H1 (cell line): Measurements from ENCODE around the gene BLTP2. TPM values are rescaled to one million over a fixed set of nuclear protein-coding genes. Genes with fewer than 3 reads are reported as not detected.
A peak's percentile ranks its signal among the peaks of the same experiment; 100 is the strongest.

Experiments
- CTCF ChIA-PET: fragments of 300-600 bp; sonication (Branson Sonifier 250); formaldehyde crosslinking; loops from one replicate; lab custom pipeline; 2021; ENCODE audit not compliant: partially characterized antibody; lab: Charles Lee
- POLR2A ChIA-PET: fragments of 300-600 bp; sonication (Branson Sonifier 250); formaldehyde crosslinking; loops from one replicate; lab custom pipeline; 2021; ENCODE audit warnings: inconsistent platforms; ENCODE audit not compliant: partially characterized antibody; lab: Charles Lee
- DNase-seq, 2 experiments: peaks; one replicate each; pipeline versions ENCODE4 v3.0.0 to v3.0.0-alpha.2; 2010 to 2022; ENCODE audit warnings: low spot score in 2 of 2, low read depth in 1 of 2, mixed read lengths in 1 of 2
- FAIRE-seq: peaks from 2 replicates; lab custom pipeline; 2011; peaks lifted over from hg19 to GRCh38; lab: Jason Lieb, UNC
- H2AFZ ChIP-seq: 2 replicates; pipeline ENCODE4 v1.8.1; 2012; ENCODE audit warnings: low read length, inconsistent platforms
- H2AK5ac ChIP-seq: 2 replicates; pipeline ENCODE4 v1.6.1; 2013; ENCODE audit warnings: low read depth, low read length
- H2BK120ac ChIP-seq: replicated peaks from 2 replicates; pipeline ENCODE3; 2013; ENCODE audit warnings: low read depth, low read length, inconsistent platforms
- H2BK12ac ChIP-seq: 2 replicates; pipeline ENCODE4 v1.6.1; 2013; ENCODE audit warnings: low read depth, low read length
- H2BK15ac ChIP-seq: 2 replicates; pipeline ENCODE4 v1.6.1; 2013; ENCODE audit warnings: low read length
- H2BK20ac ChIP-seq: 2 replicates; pipeline ENCODE4 v1.6.1; 2013; ENCODE audit warnings: low read length
- H2BK5ac ChIP-seq: 2 replicates; pipeline ENCODE4 v1.6.1; 2013; ENCODE audit warnings: low read depth, low read length
- H3K14ac ChIP-seq: 2 replicates; pipeline ENCODE4 v1.6.1; 2013; ENCODE audit warnings: inconsistent platforms; ENCODE audit not compliant: insufficient read length
- H3K18ac ChIP-seq: 2 replicates; pipeline ENCODE4 v1.6.1; 2013; ENCODE audit warnings: low read length; ENCODE audit errors: extremely low read depth
- H3K23ac ChIP-seq: 2 replicates; pipeline ENCODE4 v1.6.1; 2013; ENCODE audit warnings: inconsistent platforms; ENCODE audit not compliant: insufficient read length
- H3K23me2 ChIP-seq: 2 replicates; pipeline ENCODE4 v1.6.1; 2013; ENCODE audit warnings: low read depth, low read length
- H3K27ac ChIP-seq: 2 replicates; pipeline ENCODE4 v1.6.1; 2011; ENCODE audit warnings: low read depth, low read length, inconsistent platforms
- H3K27me3 ChIP-seq, 4 experiments: replicated peaks in 1 of 4; 1 replicate in 1 of 4; 2 replicates in 3 of 4; pipeline versions ENCODE4 v1.6.1 to v1.8.1; 2011 to 2013; ENCODE audit warnings: low read length in 3 of 4, mild to moderate bottlenecking in 3 of 4, inconsistent platforms in 2 of 4, mixed read lengths in 2 of 4, moderate library complexity in 1 of 4; ENCODE audit not compliant: control insufficient read depth in 3 of 4, insufficient read depth in 3 of 4; ENCODE audit errors: extremely low read depth in 1 of 4
- H3K36me3 ChIP-seq, 4 experiments: 2 replicates each; pipeline versions ENCODE4 v1.6.1 to v1.8.1; 2011 to 2013; ENCODE audit warnings: mild to moderate bottlenecking in 4 of 4, low read length in 3 of 4, moderate library complexity in 2 of 4, control low read depth in 1 of 4, inconsistent platforms in 1 of 4; ENCODE audit not compliant: insufficient read depth in 4 of 4, control insufficient read depth in 2 of 4
- H3K4ac ChIP-seq: replicated peaks from 2 replicates; pipeline ENCODE3; 2013; ENCODE audit warnings: low read length, low read depth, mixed read lengths, inconsistent platforms; ENCODE audit not compliant: insufficient read length
- H3K4me1 ChIP-seq, 4 experiments: replicated peaks in 1 of 4; 1 replicate in 1 of 4; 2 replicates in 3 of 4; pipeline versions ENCODE4 v1.6.1 to v1.8.1; 2011 to 2013; ENCODE audit warnings: low read length in 3 of 4, inconsistent platforms in 2 of 4, mixed read lengths in 1 of 4; ENCODE audit not compliant: insufficient read depth in 4 of 4, control insufficient read depth in 3 of 4
- H3K4me2 ChIP-seq, 2 experiments: 2 replicates each; pipeline versions ENCODE4 v1.6.1 to v1.8.1; 2011 to 2013; ENCODE audit warnings: low read depth in 2 of 2, low read length in 2 of 2, control low read depth in 1 of 2, inconsistent platforms in 1 of 2, mild to moderate bottlenecking in 1 of 2; ENCODE audit not compliant: insufficient read depth in 1 of 2
- H3K4me3 ChIP-seq, 4 experiments: fragments of 200-600, 300-600 bp in 1 of 4; sonication (generic), shearing (Covaris generic), sonication (Bioruptor Twin) in 1 of 4; 2 replicates each; pipeline versions ENCODE4 v1.5.1 to v1.8.1; 2011 to 2016; ENCODE audit warnings: low read length in 4 of 4, low read depth in 3 of 4, control low read depth in 2 of 4, inconsistent platforms in 2 of 4, mild to moderate bottlenecking in 2 of 4, mixed read lengths in 1 of 4, moderate library complexity in 1 of 4; ENCODE audit not compliant: insufficient read depth in 2 of 4; ENCODE audit errors: extremely low read depth in 1 of 4
- H3K56ac ChIP-seq: replicated peaks from 2 replicates; pipeline ENCODE3; 2013; ENCODE audit warnings: low read depth, mild to moderate bottlenecking, mixed read lengths, low read length, inconsistent platforms; ENCODE audit not compliant: insufficient read length
- H3K79me1 ChIP-seq: 2 replicates; pipeline ENCODE4 v1.6.1; 2013; ENCODE audit warnings: low read depth, low read length, control low read depth
- H3K79me2 ChIP-seq, 2 experiments: 2 replicates each; pipeline versions ENCODE4 v1.6.1 to v1.8.1; 2012 to 2013; ENCODE audit warnings: low read length in 2 of 2, mild to moderate bottlenecking in 2 of 2, inconsistent platforms in 1 of 2; ENCODE audit not compliant: insufficient read depth in 2 of 2, control insufficient read depth in 1 of 2
- H3K9ac ChIP-seq, 4 experiments: replicated peaks in 1 of 4; 1 replicate in 1 of 4; 2 replicates in 3 of 4; pipeline versions ENCODE4 v1.6.1 to v1.8.1; 2011 to 2013; ENCODE audit warnings: low read depth in 3 of 4, low read length in 3 of 4, control low read depth in 2 of 4, mild to moderate bottlenecking in 2 of 4, moderate library complexity in 2 of 4, inconsistent platforms in 1 of 4; ENCODE audit errors: extremely low read depth in 1 of 4
- H3K9me3 ChIP-seq, 2 experiments: 2 replicates each; pipeline versions ENCODE4 v1.6.1 to v1.8.1; 2012 to 2013; ENCODE audit warnings: mild to moderate bottlenecking in 2 of 2, moderate library complexity in 2 of 2, control low read depth in 1 of 2, inconsistent platforms in 1 of 2, low read depth in 1 of 2, low read length in 1 of 2, mixed read lengths in 1 of 2; ENCODE audit not compliant: insufficient read depth in 2 of 2
- H4K20me1 ChIP-seq, 2 experiments: replicated peaks in 1 of 2; 2 replicates each; pipeline versions ENCODE3 to v1.8.1; 2011 to 2013; ENCODE audit warnings: inconsistent platforms in 2 of 2, low read length in 2 of 2, mild to moderate bottlenecking in 1 of 2; ENCODE audit not compliant: insufficient read depth in 2 of 2, control insufficient read depth in 1 of 2
- H4K5ac ChIP-seq: 2 replicates; pipeline ENCODE4 v1.6.1; 2013; ENCODE audit warnings: low read length, low read depth, mixed read lengths, inconsistent platforms; ENCODE audit not compliant: insufficient read length
- H4K8ac ChIP-seq: 2 replicates; pipeline ENCODE4 v1.8.0; 2013; ENCODE audit warnings: mild to moderate bottlenecking, moderate library complexity, low read length, inconsistent platforms; ENCODE audit not compliant: insufficient read depth; ENCODE audit errors: extremely low read depth
- H4K91ac ChIP-seq: replicated peaks from 2 replicates; pipeline ENCODE3; 2013; ENCODE audit warnings: low read length, mixed read lengths, inconsistent platforms; ENCODE audit not compliant: insufficient read length
- POLR2A ChIP-seq, 2 experiments: IDR thresholded peaks; 1 replicate in 1 of 2; 2 replicates in 1 of 2; pipeline ENCODE4 v1.6.1; 2011; ENCODE audit warnings: low read depth in 2 of 2, low read length in 2 of 2, mild to moderate bottlenecking in 2 of 2; ENCODE audit errors: control extremely low read depth in 1 of 2
- RFX5 ChIP-seq: IDR thresholded peaks from 2 replicates; pipeline ENCODE4 v1.6.1; 2011; ENCODE audit warnings: low read depth, low read length, improper control_type of control experiment, borderline replicate concordance
- WGBS, 2 experiments: shearing (Covaris generic) in 1 of 2; methylation state at CpG; one replicate each; pipeline versions ENCODE4 v1.1.6 to v1.1.7; 2013 to 2015; ENCODE audit warnings: low lambda C conversion rate in 2 of 2, mixed read lengths in 2 of 2, inconsistent platforms in 1 of 2, low coverage in 1 of 2, missing lambda C conversion rate in 1 of 2; ENCODE audit not compliant: insufficient replicate concordance in 2 of 2, insufficient coverage in 1 of 2, insufficient read length in 1 of 2; ENCODE audit errors: extremely low coverage in 1 of 2, missing lambda C conversion rate in 1 of 2; 5-methylcytosine and 5-hydroxymethylcytosine counted together
- polyA plus RNA-seq, 7 experiments: library from polyadenylated mRNA; depleted of rRNA in 3 of 7; stranded (reverse) in 5 of 7; unstranded in 2 of 7; fragments of >200 nt in 5 of 7; fragments of 200-250 nt in 2 of 7; gene quantifications; 1 replicate in 5 of 7; 2 replicates in 1 of 7; 4 replicates in 1 of 7; pipeline versions ENCODE4 v1.2.1 to v1.2.3, GENCODE V29; 2011 to 2013; ENCODE audit warnings: missing spikeins in 2 of 7, mixed read lengths in 2 of 7
- total RNA-seq: library from RNA; stranded (reverse); fragmentation: NEBNext Ultra II Directional; extraction: Animal tissue kit (Norgen Biotek cat#: 25700); gene quantifications from 2 replicates; pipeline ENCODE4 v1.2.1, GENCODE V29; 2021

The BLTP2 gene
- total and polyA plus RNA-seq, 2 of the 8 experiments (the other 6 are each of a cell fraction or from before 2014, with no cell fraction given), result 80.9 to 140 TPM

DNA sequence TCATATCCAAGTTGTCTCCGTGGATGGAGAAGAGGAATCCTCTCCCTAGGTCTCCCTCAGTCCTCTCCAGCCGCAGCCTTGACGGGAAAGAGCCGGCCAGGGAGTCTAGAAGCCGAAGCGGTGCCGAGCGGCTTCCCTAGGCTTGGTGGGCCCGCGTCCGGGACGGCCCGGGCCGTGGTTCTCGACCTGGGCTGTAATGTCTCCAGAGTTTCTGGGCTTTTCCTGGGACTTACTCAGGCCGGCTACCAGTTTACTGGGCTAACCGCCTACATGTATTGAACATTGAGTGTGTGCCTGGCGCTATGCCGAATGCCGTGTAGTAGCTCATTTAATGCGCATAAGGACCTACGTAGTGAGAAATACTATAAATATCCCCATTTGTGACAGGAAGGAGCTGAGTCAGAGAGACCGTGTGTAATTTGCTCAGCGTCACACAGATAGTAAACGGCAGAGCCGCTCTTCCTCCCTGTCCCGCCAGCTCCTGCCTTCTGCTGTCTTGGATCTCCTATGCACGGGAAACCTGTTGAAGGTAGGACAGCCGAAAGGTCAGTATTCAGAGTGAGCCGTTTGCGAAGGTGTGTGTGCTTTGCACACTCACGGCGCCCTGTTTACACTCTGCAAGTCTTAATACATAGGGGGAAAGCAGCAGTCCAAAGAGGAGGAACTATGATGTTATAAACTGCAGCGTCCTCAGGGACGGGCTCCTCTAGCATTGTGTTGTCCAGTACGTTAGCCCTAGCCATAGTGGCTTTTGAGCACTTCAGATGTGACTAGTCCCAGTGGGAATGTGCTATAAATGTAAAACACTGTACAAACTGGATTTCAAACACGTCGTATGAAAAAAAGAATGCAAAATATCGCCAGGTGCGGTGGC, 45.4 kb downstream of the BLTP2 start:
- Histone ChIP-seq H3K23ac (no peak overlapping the region), H2AFZ (peak overlapping the region; percentile 60), H3K27me3 (no peaks in the 10 kb centered on the region; a peak in 1 of 7 replicates), H3K27ac (no peak overlapping the region), H2BK120ac (no peak overlapping the region), H3K14ac (no peak overlapping the region), H2AK5ac (no peak overlapping the region), H3K79me2 (peaks cover 0 to 16% of the 10 kb centered on the region in 2 experiments; a peak in 2 of 4 replicates)
- CTCF ChIA-PET, result interaction anchor here (1.0 to 5.6 kb wide), 3 partner anchors 13 to 29 kb away, joined by 4 to 45 read pairs (median 5); partner anchors contain the start of genes PIGS and RSKR
- POLR2A ChIA-PET, result interaction anchor here (0.5 to 7.5 kb wide), 21 partner anchors 8 to 1038 kb away, joined by 3 to 83 read pairs (median 4); partner anchors contain the start of genes ALDOC, PROCA1, RSKR and SDF2
- TF ChIP-seq RFX5, result no peak
- peak in 1 of 2 experiments; percentile 3; a peak in 1 of 3 replicates for TF ChIP-seq POLR2A (IDR thresholded peaks at IDR 0.05; ENCODE audit: control extremely low read depth in 1 of 2, low read depth in 2 of 2, low read length in 2 of 2)
- TF ChIP-seq, all 59 proteins: peak for 1
- H3K9ac ChIP-seq, result peak overlapping the region in 3 of 4 experiments; percentile 51 to 76 (median 60); a peak in 5 of 7 replicates
- H2BK12ac ChIP-seq, result no peak overlapping the region
- H4K91ac ChIP-seq, result no peak overlapping the region
- FAIRE-seq (no peak), DNase-seq (peak in 1 of 2 experiments; percentile 54)
- peak overlapping the region; percentile 86 to 96 for H3K4me2 ChIP-seq
- H3K56ac ChIP-seq, result no peak overlapping the region
- H2BK5ac ChIP-seq, result no peak overlapping the region
- H3K23me2 ChIP-seq, result peaks cover 9% of the 10 kb centered on the region; the same call in 1 of the 2 replicates
- H3K79me1 ChIP-seq, result no peaks in the 10 kb centered on the region; the same call in 1 of the 2 replicates
- no peak overlapping the region for H2BK20ac ChIP-seq
- H3K18ac ChIP-seq, result peak overlapping the region; percentile 72; the same call in 1 of the 2 replicates
- H3K9me3 ChIP-seq, result no peaks in the 10 kb centered on the region
- peaks cover 0 to 5% (median 2%) of the 10 kb centered on the region in 4 experiments; a peak in 3 of 8 replicates for H3K36me3 ChIP-seq
- H3K4ac ChIP-seq, result no peak overlapping the region
- H4K20me1 ChIP-seq, result no peaks in the 10 kb centered on the region
- H4K5ac ChIP-seq, result peak overlapping the region; percentile 50
- H3K4me1 ChIP-seq, result peaks cover 0 to 4% (median 0%) of the 10 kb centered on the region in 4 experiments; a peak in 2 of 7 replicates
- H4K8ac ChIP-seq, result peak overlapping the region; percentile 81
- peak overlapping the region; percentile 78 to 93 (median 92) for H3K4me3 ChIP-seq
- WGBS, 2 experiments, result 31% methylated on average over 40 of the region's 40 CpGs; no CpG with 5 or more reads in 1 of the 2 experiments
- H2BK15ac ChIP-seq, result no peak overlapping the region
